HG03196 (cell line): ENCODE measurements around the gene CCDC30.
A peak's percentile ranks its signal among the peaks of the same experiment; 100 is the strongest.
"Not testable (repeated sequence)": the region's sequence is repeated elsewhere in the genome, so short reads cannot be mapped to it uniquely, and the experiment has no call there.

ENCODE experiments used
- ATAC-seq: cut with Tn5 transposase; IDR thresholded peaks from one replicate; pipeline ENCODE4 v1.9.1; 2021; ENCODE audit not compliant: unreplicated experiment

The CCDC30 gene

DNA sequence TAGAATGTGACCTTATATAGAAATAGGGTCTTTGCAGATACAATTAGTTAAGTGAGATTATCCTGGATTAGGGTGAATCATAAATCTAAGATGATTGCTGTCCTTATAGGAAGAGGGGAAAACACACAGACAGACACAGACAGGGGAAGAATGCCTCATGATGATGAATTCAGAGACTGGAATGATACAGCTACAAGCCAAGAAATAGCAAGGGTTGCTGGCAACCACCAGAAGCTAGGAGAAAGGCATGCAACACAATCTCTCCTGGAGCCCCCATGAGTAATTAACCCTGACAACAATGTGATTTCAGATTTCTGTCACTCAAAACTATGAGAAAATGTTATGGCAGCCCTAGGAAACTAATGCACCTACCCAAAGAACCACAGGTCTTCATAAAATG lies 176.0 kb downstream of the CCDC30 start:
- ATAC-seq: no peak

DNA sequence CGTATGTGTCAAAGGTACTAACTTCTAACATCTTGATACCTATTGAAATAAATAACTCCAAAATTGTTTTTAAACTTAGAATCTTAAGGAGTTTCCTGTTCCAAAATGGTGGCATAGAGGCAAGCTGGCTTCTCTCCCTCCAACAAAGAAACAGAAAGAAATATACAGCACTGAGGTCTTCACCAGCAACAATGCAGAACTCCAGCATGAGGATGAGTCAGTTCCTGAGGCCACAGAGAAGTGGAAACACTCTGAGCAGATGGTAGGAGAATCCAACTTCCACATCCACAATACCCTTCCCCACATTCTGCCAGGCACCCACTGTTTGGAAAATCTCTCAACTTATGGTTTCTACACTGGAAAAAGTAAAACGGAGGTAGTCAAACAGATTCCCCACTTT lies 183.0 kb downstream of the CCDC30 start:
- no peak for ATAC-seq

DNA sequence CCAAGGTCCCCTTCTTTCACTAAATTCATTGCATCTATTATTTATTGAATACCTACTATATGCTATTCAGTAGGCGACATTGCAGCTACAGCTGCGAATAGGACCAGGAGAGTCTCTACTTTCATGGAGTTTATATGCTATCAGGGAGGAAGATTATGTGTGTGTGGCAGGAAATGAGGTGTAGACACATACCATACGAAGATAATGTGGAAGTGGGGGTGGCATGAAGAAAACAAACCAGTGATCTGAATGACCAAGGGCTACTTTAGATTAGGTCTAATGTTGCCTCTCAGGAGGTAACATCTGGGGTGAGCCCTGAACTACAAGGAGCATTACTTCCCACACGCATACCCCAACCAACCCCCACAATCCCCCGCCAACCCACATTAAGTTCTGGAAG lies 194.1 kb downstream of the CCDC30 start:
- no peak for ATAC-seq

DNA sequence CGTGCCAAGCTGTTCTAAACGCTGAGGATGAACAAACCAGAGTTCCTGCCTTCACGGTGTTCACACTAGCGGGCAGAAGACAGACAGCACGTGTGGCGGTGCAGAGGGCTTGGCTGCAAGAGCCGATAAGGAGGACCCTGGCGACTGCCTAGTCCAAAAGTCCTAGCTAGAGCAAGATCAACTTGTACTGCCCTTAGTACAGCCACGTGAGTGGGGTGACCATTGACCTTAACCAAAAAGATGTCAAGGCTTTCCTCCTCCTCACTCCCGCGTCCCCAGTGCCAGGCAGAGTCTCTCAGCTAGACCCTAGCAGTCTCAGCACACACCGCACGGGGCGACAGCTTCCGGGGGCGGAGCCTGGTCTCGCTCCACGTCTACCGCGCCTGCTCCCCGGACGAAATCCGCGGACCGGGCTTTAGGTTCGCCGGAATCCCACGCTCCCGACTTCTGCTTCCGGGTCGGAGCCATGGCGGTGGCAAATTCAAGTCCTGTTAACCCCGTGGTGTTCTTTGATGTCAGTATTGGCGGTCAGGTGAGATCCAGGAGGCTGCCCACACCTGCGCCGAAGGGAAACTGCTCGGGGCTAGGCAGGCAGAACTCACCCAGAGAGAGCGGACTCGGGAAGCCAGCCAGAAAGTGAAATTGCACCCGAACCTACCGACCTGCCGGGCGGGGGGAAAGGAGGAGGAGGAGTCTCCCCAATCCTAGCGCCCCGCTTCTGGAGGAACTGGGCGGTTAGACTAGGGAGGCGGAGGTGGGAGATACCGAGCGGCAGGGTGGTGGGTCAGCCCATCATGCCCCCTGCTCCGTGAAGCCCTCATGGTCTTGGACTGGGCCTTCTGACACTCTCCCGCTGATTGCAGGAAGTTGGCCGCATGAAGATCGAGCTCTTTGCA lies 195.1 kb downstream of the CCDC30 start, which contains the start of gene PPIH:
Gene PPIH (plus strand): TSS at position 443 of the 896 bp plus-strand sequence. CDS start 24 bp downstream, at position 467.
- ATAC-seq: peak; percentile 94

DNA sequence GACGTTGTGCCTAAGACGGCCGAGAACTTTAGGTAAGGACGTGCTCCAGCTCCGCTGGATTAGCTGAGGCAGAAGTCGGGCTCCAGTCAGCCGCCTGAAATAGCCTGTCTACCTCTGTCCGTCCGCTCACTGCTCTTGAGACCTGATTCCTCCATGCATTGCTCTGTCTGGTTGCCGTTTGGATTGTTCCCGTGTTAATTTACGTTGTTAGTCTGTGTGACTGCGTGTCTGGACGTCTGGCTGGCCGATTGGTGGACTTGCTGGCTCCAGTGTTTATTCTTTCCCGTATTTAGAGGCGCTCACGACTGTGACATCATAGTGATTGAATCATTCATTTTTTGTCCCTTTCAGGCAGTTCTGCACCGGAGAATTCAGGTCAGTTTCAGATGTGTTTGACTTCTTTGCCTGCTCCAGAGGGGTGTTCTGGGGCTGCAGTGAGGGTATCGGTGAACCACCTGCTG lies 195.8 kb downstream of the CCDC30 start:
- ATAC-seq: no peak

DNA sequence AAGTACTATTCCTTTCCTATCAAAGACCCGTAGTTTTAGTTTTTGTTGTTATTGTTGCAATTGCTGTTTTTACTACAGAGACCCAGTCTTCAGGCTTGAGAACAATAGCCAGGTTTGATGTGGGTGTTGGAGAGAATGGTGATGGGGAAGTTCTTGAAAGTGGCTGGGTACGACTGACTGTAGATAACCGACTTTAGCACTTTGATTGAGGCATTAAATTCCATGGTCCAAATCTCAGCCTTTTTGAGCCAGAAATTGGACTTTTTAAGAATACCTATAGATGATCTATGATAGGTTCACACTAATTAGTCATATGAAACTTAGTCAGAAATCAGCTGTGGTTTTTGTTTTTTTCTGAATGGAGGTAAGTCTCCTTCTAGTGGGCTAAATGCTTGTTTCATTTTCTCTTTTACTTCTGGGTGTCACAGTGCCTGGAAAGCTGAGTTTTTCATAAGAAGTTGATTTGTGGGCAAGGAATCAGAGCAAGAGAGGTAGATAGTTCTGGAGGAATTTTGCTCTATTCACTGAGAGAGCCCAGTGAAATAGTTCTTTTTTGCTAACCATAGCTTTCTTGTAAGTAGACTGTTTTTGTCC lies 197.9 kb downstream of the CCDC30 start:
- no peak for ATAC-seq

DNA sequence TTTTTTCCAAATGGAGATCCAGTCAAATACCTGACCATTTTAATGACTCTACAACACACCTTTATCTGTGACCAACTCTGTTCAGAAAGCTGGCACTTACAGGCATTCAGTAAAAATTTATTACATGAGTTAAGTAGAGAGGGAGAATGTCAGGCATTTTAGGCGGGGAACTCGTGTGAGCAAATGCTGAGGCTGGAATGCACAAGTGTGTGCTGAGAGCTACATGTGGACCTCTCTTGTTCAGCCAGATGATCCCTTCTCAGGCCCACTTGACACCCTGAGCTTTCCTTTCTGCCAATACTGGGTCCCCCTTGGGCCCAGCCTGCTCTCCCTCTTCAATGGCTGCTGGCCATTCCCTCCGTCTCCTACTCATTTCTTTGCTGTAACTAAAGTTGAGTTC lies 206.8 kb downstream of the CCDC30 start:
- no peak for ATAC-seq

DNA sequence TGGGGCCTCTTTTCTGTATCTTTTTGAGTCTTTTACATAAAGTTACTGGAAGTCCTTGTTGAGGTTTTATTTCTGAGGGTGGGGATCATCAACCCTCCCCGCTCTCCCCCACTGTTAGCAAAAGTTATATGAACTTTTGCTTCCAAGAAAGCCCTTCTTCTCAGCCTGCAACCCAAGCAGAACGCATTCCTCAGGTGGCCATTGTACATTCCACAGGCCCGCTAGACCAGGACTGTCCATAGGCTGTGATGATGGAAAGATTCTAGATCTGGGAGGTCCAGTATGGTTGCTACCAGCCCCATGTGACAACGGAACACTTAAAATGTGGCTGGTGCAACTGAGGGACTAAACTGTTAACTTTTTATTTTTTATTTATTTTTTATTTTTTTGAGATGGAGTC lies 207.3 kb downstream of the CCDC30 start:
- ATAC-seq: no peak

DNA sequence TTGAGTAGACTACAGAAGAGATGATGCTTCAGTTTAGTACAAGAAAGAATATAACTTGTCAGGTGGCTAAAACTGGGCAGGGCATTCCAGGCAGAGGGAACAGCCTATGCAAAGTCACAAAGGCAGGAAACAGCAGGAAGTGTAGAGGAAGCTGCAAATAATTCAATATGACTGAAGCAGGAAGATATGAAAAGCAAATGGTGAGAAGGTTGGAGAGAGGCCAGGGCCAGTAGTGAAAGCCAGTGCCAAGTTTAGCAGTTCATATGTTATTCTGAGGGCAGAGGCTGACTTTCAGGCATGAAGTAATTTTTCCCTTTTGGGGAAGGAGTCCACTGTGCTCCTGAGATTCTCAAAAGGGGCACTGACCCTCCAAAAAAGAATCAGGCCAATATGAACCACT lies 211.1 kb downstream of the CCDC30 start:
- ATAC-seq: no peak

DNA sequence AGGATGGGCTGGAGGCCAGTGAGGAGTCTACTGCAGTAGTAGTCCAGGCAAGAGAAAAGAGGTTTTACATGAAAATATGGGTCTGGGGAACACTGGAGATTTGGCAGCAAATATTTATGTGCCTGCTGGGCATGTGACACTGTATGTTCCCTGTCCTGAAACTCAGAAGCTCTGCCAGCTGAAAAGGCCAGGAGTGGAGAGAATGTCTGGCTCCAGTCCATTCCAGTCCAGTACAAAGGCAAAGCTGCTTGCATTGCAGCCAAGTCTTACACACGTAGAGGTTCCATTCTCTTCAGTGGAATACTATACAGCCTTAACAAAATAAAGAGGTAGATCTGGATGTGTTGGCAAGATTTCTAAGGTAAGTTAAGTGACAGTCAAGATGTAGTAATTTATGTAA lies 211.6 kb downstream of the CCDC30 start:
- no peak for ATAC-seq

DNA sequence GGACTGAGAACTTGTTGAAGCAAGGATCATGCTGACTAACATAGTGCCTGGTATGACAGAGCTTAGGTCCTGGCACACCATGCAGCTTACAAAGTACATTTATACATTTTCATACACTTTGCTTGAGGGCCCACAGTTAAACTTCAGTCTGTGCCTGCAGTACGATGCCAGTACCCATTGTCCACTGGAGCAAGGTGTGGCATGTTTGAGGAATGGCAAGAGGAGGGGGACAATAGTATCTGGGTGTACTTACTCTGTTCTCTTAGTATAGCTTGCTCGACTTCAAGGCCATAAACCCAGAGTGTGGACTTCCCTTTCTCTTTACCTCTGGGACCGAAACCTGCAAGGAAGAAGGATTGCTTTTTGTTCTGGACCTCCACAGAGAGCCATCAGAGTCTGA lies 212.4 kb downstream of the CCDC30 start:
- no peak for ATAC-seq

DNA sequence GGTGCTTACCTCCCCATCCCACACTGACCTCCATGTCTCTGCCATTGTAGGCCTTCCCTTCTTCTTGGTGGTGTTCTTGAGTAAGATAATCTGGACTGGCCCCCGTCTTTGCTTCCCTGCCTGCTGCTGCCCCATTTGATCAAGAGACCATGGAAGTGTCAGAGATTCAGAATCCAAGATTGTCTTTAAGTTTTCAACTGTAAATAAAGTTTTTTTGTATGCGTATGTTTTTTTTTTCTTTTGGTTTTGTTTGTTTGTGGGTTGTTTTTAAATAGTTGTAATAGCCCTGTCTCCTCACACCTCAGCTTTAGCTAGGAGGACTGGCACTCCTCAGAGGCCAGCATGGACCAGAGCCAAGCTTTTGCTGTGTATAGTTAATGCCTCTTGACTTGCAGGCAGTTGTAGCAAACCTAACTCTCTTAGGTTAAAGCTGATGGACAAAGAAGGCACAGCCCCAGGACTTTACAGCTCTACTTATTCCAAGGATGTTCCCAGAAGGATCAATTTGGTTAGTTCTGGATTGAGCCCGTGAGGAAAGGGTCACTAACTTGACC lies 213.5 kb downstream of the CCDC30 start:
- ATAC-seq: no peak

DNA sequence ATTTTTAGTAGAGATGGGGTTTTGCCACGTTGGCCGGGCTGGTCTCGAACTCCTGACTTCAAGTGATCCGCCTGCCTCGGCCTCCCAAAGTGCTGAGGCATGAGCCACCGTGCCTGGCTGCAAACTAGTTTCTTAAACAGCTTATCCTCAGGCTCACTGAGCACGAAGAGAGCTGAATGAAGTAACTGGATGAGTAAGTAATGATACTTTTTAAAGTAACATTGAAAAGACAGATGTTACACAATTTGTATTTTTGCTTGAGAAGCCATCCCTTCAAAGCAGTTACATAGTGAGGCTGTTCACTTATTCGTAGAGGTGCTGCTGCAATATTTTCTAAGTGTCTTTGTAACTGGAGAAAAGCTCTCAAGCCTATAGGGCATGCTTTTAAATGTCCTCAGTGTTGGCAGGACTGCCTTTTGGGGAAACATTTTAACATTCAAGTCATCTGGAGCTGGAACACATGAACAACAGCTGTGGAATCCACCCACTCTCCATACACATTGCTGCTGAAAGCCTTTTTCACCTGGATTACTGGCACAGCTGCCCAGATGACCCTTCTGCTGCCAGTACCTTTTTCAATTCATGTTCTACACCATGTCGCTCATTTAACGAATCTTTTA lies 216.4 kb downstream of the CCDC30 start:
- no peak for ATAC-seq

DNA sequence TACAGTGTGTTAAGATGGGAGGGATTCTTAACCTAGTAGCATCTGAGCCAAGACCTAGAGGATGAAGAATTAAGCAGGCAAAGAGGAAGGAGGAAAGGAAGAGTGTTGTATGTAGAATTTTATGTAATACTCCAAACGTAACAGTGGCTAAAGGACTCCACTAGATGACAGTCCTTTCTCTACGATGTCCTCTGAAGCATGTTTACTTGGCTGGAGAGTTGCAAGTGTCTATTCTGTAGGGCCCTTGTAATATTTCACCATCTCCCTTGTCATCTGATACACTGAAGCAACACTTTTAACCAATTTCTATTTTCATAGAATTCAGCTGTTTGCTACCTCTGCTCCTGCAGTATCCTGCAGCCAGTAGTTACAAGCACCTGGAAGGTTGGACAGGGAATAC lies 217.0 kb downstream of the CCDC30 start:
- no peak for ATAC-seq

DNA sequence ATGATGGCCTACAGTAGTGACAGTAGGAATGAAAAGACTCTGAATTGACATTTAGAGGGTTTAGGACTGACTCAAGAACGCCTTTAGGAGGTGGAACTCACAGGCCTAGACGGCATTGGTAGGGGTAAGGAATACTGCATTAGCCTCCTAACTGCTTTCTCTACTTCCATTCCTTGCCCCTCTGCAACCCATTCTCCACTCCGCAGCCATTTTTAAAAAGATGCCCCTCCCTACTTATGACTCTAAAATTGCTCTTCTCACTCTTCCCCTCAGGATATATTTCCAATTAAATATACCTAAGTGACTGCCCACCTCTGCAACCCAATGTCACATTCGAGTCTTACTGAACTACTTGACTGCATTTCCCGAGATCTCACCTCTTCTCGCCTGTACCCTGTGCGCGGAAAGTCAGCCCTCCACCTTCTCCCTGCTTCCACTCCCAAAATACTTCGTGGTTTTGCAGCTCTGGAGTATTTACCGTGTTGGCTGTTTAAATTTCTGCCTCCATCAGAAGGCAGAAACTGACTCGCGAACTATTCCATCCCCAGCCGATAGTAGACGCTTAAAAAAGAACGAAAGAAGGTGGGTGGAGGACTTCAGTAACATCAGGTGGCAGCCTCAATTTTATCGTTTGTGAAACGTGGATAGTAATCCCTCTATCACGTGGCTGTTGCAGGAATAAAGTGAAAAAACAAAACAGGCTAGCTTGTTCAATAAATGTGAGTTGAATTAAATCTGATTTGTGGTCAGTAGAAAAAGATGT lies 218.0 kb downstream of the CCDC30 start:
- no peak for ATAC-seq

DNA sequence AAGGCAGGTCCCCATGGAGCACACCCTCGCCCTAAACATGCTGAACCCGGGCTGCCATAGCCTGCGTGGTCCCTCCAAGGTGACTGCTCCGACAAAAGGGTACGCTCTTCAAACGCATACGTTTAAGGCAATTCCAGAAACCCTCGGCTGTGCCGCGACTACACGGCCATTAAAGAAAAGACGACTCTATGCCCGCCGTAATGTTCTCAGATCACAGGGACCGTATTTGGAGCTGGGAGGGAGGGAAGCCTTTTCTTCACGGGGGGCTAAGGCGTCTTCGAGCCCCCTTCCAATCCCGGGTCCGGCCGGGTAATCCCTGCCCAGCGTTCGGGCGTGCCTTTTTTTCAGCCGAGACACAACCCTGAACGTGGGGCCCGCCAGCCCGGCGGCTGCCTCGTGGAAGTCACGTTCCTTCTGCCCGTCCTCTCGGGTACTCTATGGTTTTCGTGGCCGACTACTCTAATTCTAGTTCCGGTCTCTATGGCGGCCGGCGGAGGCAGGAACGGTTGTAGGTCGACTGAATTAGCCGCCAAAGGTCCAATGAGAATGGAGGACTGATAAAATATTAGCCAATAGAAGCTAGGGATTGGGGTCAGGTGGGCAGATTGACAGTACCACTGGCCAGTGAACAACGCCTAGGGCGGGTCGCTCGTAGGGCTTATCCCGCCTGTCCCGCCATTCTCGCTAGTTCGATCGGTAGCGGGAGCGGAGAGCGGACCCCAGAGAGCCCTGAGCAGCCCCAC lies 218.8 kb downstream of the CCDC30 start, which contains the start of gene YBX1:
Gene YBX1 (plus strand): TSS at position 678 of the 743 bp plus-strand sequence. CDS start 148 bp downstream, outside the sequence.
- peak; percentile 86 for ATAC-seq

DNA sequence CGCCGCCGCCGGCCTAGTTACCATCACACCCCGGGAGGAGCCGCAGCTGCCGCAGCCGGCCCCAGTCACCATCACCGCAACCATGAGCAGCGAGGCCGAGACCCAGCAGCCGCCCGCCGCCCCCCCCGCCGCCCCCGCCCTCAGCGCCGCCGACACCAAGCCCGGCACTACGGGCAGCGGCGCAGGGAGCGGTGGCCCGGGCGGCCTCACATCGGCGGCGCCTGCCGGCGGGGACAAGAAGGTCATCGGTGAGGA lies 219.3 kb downstream of the CCDC30 start:
- not testable (repeated sequence) for ATAC-seq

DNA sequence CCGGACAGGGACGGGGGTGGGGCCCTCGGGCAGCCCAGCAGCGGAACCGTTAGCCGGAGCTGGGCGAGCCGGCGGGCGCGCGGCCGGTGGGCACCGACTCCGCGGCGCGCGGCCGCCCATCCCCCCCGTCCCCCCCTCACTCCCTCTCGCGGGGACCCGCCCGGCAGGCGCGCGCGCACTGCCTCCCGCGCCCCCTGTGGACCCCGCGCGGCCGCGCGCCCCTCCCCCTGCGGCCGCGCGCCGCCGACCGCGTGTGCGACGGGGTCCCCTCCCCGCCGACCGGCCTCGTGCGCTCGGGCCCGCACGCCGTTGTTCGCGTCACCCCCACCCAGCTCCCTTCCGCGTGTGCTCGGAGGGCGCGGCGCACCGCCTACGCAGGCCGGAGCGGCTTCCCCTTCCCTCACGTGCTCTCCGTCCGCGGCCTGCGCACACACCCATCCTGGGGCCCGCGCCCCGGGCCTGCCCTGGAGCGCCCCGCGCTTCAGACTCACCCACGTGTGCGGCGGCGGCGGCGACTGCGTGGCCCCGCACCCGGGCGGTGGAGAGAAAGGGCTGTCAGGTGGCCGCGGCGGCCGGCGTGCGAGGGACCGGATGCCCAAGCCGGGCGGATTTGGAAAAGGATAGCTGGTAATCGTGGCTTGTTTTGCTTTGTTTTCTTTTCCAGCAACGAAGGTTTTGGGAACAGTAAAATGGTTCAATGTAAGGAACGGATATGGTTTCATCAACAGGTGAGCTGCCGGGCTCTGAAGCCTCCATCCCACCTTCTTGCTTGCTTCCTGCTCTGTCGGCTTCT lies 219.8 kb downstream of the CCDC30 start:
- peak; percentile 42 for ATAC-seq

DNA sequence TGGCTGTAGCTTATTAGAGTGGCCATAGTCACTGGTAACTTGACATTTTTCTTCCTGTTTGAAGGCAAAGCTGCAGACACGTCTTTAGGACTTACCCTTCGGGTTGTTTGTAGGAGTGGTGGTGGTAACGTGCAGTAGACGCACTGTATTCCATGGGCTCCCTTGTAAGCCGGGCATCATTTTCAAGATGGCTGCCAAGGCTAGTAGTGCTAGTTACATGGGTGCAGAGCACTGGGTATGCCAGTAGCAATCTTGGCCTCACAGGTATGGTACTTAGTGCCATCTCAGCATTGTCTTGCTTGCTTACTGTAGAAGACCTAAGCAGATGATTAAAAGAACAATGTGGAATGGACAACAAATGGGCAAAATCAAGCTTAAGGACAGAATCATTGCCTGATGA lies 221.1 kb downstream of the CCDC30 start:
- no peak for ATAC-seq

DNA sequence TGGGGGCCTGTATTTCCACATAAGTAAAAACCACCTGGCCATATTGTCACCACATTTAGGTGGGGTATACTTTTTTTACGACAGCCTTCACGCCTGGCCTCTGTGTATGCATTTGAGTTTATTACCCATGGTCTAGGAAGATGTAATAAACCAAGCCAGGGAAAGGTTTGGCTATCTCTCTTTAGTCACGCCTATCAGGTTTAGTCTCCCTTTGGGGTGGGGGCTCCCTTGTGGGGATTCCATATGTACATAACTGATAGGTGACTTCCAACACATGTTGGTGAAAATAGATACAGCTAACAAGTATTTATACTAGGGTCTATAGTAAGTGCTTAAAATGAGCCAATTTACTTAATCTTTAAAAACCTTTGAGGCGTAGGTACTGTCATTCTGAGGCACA lies 223.3 kb downstream of the CCDC30 start:
- ATAC-seq: no peak
